SHP77 treated with DMSO at 0.1 percent for 48 hours (cell line): ENCODE measurements around the gene PAFAH1B1.
"Not testable (repeated sequence)": the region's sequence is repeated elsewhere in the genome, so short reads cannot be mapped to it uniquely, and the experiment has no call there.

Experiments used
- DNase-seq: peaks from one replicate; lab custom pipeline; 2025; lab: John Stamatoyannopoulos, UW

The PAFAH1B1 gene

GRCh38 chr17:2635675-2636074 is 42.2 kb downstream of the PAFAH1B1 start:
- no peak for DNase-seq

GRCh38 chr17:2636169-2636930 is 42.9 kb downstream of the PAFAH1B1 start:
- no peak for DNase-seq

GRCh38 chr17:2637422-2637821 is 44.0 kb downstream of the PAFAH1B1 start:
- DNase-seq, result no peak

GRCh38 chr17:2644971-2645370 is 51.5 kb downstream of the PAFAH1B1 start:
- no peak for DNase-seq

GRCh38 chr17:2647957-2648356 is 54.5 kb downstream of the PAFAH1B1 start:
- DNase-seq, result no peak

GRCh38 chr17:2649191-2649590 is 55.7 kb downstream of the PAFAH1B1 start:
- no peak for DNase-seq

- DNase-seq, result not testable (repeated sequence)
Observed at GRCh38 chr17:2652911-2653310, 59.5 kb downstream of the PAFAH1B1 start.

- no peak for DNase-seq
Observed at GRCh38 chr17:2655546-2655945, 62.1 kb downstream of the PAFAH1B1 start.

GRCh38 chr17:2656283-2656682 is 62.8 kb downstream of the PAFAH1B1 start:
- DNase-seq, result no peak

GRCh38 chr17:2659337-2659736 is 65.9 kb downstream of the PAFAH1B1 start:
- not testable (repeated sequence) for DNase-seq

GRCh38 chr17:2660410-2660809 is 67.0 kb downstream of the PAFAH1B1 start:
- DNase-seq, result not testable (repeated sequence)

- no peak for DNase-seq
Observed at GRCh38 chr17:2672026-2672425, 78.6 kb downstream of the PAFAH1B1 start.

GRCh38 chr17:2679247-2679646 is 85.8 kb downstream of the PAFAH1B1 start:
- not testable (repeated sequence) for DNase-seq

- DNase-seq, result no peak
Observed at GRCh38 chr17:2680961-2681360, 87.5 kb downstream of the PAFAH1B1 start.

GRCh38 chr17:2681650-2682049 is 88.2 kb downstream of the PAFAH1B1 start:
- DNase-seq, result no peak

GRCh38 chr17:2682176-2682938 is 88.9 kb downstream of the PAFAH1B1 start:
- no peak for DNase-seq

- DNase-seq, result no peak
Observed at GRCh38 chr17:2683912-2684311, 90.5 kb downstream of the PAFAH1B1 start.

GRCh38 chr17:2684549-2684948 is 91.1 kb downstream of the PAFAH1B1 start:
- no peak for DNase-seq

GRCh38 chr17:2685696-2686095 is 92.2 kb downstream of the PAFAH1B1 start:
- DNase-seq, result no peak

GRCh38 chr17:2687074-2687418 is 93.6 kb downstream of the PAFAH1B1 start:
- DNase-seq, result no peak

GRCh38 chr17:2688351-2689342 is 95.2 kb downstream of the PAFAH1B1 start:
- DNase-seq, result no peak
